Mucosa of descending colon (tissue), 3 donors: ENCODE data around the gene TBC1D32. TPM values are rescaled to one million over a fixed set of nuclear protein-coding genes. Genes with fewer than 3 reads are reported as not detected.
"Not testable (repeated sequence)": the region's sequence is repeated elsewhere in the genome, so short reads cannot be mapped to it uniquely, and the experiment has no call there.

Source experiments
- ATAC-seq: fragments of 200-7000 bp; cut with Tn5 transposase; one replicate; pipeline ENCODE4 v1.9.1; 2020; ENCODE audit warnings: mild to moderate bottlenecking, moderate library complexity
- DNase-seq, 3 donors: peaks; one replicate each; pipeline ENCODE4 v3.0.0-alpha.2; 2020
- H3K36me3 ChIP-seq: fragments of 200-600 bp; one replicate; pipeline ENCODE4 v1.8.0; 2021; ENCODE audit warnings: low read depth, mild to moderate bottlenecking
- H3K4me1 ChIP-seq: fragments of 200-600 bp; one replicate; pipeline ENCODE4 v1.8.0; 2021; ENCODE audit warnings: low read depth, mild to moderate bottlenecking
- H3K4me3 ChIP-seq: fragments of 200-600 bp; one replicate; pipeline ENCODE4 v1.8.0; 2021; ENCODE audit warnings: mild to moderate bottlenecking
- H3K9me3 ChIP-seq: fragments of 200-600 bp; one replicate; pipeline ENCODE4 v1.8.0; 2021; ENCODE audit warnings: mild to moderate bottlenecking
- CTCF ChIP-seq: fragments of 200-600 bp; IDR thresholded peaks from one replicate; pipeline ENCODE4 v1.8.0; 2022; ENCODE audit warnings: antibody characterized with exemption, mild to moderate bottlenecking
- intact Hi-C, 2 donors: fragments of 100-400 bp; cut with DNase I in 1 of 2; cut with micrococcal nuclease in 1 of 2; formaldehyde crosslinking; loops; one replicate each; pipeline versions ENCODE4 v1.11.0 to v1.11.1; 2022; cut with DNase I, micrococcal nuclease
- total RNA-seq, 3 donors: library from RNA; stranded (reverse); fragmentation: NEBNext Ultra II Directional in 2 of 3; extraction: Animal tissue kit (Norgen Biotek cat#: 25700) in 2 of 3; gene quantifications; one replicate each; pipeline versions ENCODE4 v1.2.1 to v1.2.4, GENCODE V29; 2021 to 2023
- donor health status: DM: no; HTN: no; CAD: no; lungs with moderate emphysema.
- donor health status: DM: no; HTN: no; CAD: no.
- donor health status: DM: no; HTN: yes; CAD: no.

Gene TBC1D32
- total RNA-seq, 3 donors from 2014 or later = 6.0 to 13.2 (median 8.6) TPM

- Histone ChIP-seq H3K4me3 (no peak overlapping the region), H3K9me3 (no peaks in the 10 kb centered on the region), H3K36me3 (no peaks in the 10 kb centered on the region), H3K4me1 (peaks cover 2% of the 10 kb centered on the region)
- peak; percentile 73 for ATAC-seq
- TF ChIP-seq CTCF = no peak
- DNase-seq = no peak
- intact Hi-C loops = no loop called here
These were observed 28.2 kb downstream of the TBC1D32 start for GRCh38 chr6:121305957-121306607.

DNA sequence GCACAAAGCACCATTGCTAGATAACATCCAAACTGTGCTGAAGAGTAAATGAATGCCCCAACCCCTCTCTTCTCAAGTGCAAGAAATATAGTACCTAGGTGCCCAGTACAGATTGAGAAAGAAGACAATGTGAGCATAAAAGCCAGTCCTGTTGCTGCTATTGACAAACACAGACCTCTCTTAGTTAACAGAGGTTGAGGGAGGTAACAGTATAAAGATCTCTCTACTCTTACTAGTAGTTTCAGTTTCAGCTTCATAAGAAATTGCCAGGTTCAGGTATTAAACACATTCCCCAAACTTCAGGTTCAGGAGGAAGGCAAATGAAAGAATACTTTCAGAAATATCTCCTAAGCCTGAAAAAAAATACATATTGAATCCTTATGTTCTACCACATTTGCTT lies 31.4 kb downstream of the TBC1D32 start:
- DNase-seq = no peak
- Histone ChIP-seq H3K9me3 (no peaks in the 10 kb centered on the region), H3K36me3 (no peaks in the 10 kb centered on the region), H3K4me3 (no peak overlapping the region), H3K4me1 (no peaks in the 10 kb centered on the region)
- no peak for TF ChIP-seq CTCF
- ATAC-seq = no peak
- intact Hi-C loops = no loop called here

DNA sequence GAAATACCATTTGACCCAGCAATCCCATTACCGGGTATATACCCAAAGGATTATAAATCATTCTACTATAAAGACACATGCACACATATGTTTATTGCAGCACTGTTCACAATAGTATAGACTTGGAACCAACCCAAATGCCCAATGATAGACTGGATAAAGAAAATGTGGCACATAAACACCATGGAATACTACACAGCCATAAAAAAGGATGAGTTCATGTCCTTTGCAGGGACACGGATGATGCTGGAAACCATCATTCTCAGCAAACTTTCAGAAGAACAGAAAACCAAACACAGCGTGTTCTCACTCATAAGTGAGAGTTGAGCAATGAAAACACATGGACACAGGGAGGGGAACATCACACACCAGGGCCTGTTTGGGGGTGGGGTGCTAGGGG lies 33.1 kb downstream of the TBC1D32 start:
- H3K4me3 ChIP-seq, DNase-seq, H3K9me3 ChIP-seq, H3K4me1 ChIP-seq, H3K36me3 ChIP-seq, intact Hi-C loops, ATAC-seq: not testable (repeated sequence)

DNA sequence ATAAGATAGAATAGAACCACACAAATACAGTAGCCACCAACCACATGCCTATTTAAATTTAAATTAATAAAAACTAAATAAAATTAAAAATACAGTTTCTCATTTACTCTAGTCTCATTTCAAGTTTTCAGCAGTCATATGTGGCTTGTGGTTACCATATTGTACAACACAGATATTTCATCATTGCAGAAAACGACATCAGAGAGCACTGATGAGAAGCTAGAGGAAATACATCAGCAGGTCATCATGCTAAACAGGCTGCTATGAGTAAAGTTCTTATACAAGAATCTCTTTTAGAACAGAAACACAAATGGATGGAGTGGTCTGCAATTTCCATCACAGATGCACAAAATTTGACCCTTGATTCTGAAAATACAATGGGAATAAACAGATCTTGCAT lies 36.6 kb downstream of the TBC1D32 start:
- Histone ChIP-seq H3K36me3 (no peaks in the 10 kb centered on the region), H3K9me3 (no peaks in the 10 kb centered on the region), H3K4me3 (no peak overlapping the region), H3K4me1 (no peaks in the 10 kb centered on the region)
- ATAC-seq (no peak), DNase-seq (no peak)
- TF ChIP-seq CTCF = no peak
- intact Hi-C loops = no loop called here

DNA sequence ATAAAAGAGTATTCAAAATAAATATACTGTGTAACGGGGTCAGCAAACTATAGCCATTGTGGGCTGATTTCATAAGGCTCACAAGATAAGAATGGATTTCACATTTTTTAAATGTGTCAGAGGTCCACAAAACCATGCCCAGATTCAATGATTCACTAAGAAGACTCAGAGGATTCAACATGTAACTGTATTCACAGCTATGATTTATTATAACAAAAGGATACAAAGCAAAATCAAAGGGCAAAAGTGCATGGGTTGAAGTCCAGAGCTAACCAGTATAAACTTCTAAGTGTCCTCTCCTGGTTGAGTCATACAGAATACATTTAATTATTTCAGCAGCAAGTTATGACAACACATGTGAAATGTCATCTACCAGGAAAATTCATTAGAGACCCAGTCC lies 49.2 kb downstream of the TBC1D32 start:
- Histone ChIP-seq H3K36me3 (no peaks in the 10 kb centered on the region), H3K4me1 (no peaks in the 10 kb centered on the region), H3K9me3 (no peaks in the 10 kb centered on the region), H3K4me3 (no peak overlapping the region)
- TF ChIP-seq CTCF = no peak
- DNase-seq (no peak), ATAC-seq (peak; percentile 65)
- intact Hi-C loops = no loop called here

- Histone ChIP-seq H3K36me3 (no peaks in the 10 kb centered on the region), H3K9me3 (peaks cover 2% of the 10 kb centered on the region), H3K4me1 (no peaks in the 10 kb centered on the region), H3K4me3 (no peak overlapping the region)
- intact Hi-C loops = no loop called here
- no peak for TF ChIP-seq CTCF
- ATAC-seq = no peak
- DNase-seq = no peak
These were observed 59.5 kb downstream of the TBC1D32 start for GRCh38 chr6:121274666-121275295.
